Measurements from ENCODE around the gene HDAC11. TPM values are rescaled to one million over a fixed set of nuclear protein-coding genes. Genes with fewer than 3 reads are reported as not detected.

HDAC11 gene
- total and polyA plus RNA-seq, 9 of the 15 experiments (the other 6 are each of a cell fraction or from before 2014, with no cell fraction given): 0.60 to 6.0 (median 4.5) TPM

DNA sequence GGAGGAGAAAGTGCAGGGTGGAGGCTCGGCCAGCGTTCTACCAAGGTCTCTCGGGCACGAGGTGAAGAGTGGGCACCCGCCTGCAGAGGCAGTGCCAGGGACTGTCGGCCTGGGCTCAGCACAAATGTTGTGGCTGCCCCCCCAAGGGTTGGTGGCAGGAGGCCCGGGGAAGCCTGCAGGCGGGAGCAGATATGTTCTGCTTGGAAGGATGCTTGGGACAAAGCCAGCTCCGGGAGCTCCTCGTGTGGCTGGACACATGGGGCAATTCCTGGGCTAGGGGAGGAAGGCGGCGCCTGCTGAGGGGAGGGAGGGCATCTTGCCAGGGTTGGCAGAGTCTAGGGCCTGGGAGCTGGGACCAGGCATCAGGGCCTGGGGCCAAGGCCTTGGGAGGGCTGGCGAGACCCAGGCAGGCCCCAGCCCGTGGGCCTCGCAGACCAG is 38.4 kb downstream of the HDAC11 start:
- 5% methylated on average over 15 of the region's 15 CpGs for WGBS (ENCODE audit: insufficient coverage, low coverage, missing lambda C conversion rate)
- no peaks in the 10 kb centered on the region for H3K36me3 ChIP-seq (ENCODE audit: control insufficient read depth, insufficient read depth, low read length)
- no peak overlapping the region for H3K4me2 ChIP-seq (ENCODE audit: insufficient read depth, low read length)
- ATAC-seq (no peak), FAIRE-seq (no peak), DNase-seq (ENCODE audit: extremely low read depth in 1 of 4, low spot score in 3 of 4) (no peak)
- intact Hi-C loops (cut with micrococcal nuclease) (no loop called here), in situ Hi-C loops (cut with MboI) (no loop called here)
- H3K9me1 ChIP-seq (ENCODE audit: control insufficient read depth, insufficient read depth, low read length): no peaks in the 10 kb centered on the region
- no peak overlapping the region for H3K27ac ChIP-seq (ENCODE audit: extremely low read depth, low read depth, low read length)
- POLR2A ChIA-PET: interaction anchor here (0.9 kb wide), 1 partner anchor 12 kb away, joined by 5 read pairs; no protein-coding TSS in a partner anchor
- H3K4me3 ChIP-seq: no peak overlapping the region
- no peaks in the 10 kb centered on the region for H3K9me3 ChIP-seq (replicated peaks; ENCODE audit: control insufficient read depth, insufficient read depth, low read depth, low read length)
- peaks cover 61 to 76% of the 10 kb centered on the region in 2 experiments for H3K27me3 ChIP-seq (ENCODE audit: control insufficient read depth in 2 of 2, insufficient read depth in 2 of 2, low read length in 2 of 2)
- TF ChIP-seq NR4A1 (CRISPR knock-in tag; IDR thresholded peaks at IDR 0.05): no peak
- TF ChIP-seq NR4A1 (tag; IDR thresholded peaks at IDR 0.05): no peak
- no peak for TF ChIP-seq GATA2 (CRISPR knock-in tag; IDR thresholded peaks at IDR 0.05)
- no peak for TF ChIP-seq CBFB (CRISPR knock-in tag; IDR thresholded peaks at IDR 0.05)
- TF ChIP-seq, protein P1, sequence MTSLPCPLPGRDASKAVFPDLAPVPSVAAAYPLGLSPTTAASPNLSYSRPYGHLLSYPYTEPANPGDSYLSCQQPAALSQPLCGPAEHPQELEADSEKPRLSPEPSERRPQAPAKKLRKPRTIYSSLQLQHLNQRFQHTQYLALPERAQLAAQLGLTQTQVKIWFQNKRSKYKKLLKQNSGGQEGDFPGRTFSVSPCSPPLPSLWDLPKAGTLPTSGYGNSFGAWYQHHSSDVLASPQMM (CRISPR knock-in tag; IDR thresholded peaks at IDR 0.05): no peak
- TF ChIP-seq, protein P2, sequence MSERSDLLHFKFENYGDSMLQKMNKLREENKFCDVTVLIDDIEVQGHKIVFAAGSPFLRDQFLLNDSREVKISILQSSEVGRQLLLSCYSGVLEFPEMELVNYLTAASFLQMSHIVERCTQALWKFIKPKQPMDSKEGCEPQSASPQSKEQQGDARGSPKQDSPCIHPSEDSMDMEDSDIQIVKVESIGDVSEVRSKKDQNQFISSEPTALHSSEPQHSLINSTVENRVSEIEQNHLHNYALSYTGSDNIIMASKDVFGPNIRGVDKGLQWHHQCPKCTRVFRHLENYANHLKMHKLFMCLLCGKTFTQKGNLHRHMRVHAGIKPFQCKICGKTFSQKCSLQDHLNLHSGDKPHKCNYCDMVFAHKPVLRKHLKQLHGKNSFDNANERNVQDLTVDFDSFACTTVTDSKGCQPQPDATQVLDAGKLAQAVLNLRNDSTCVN (CRISPR knock-in tag; IDR thresholded peaks at IDR 0.05): no peak
- TF ChIP-seq, protein P3, sequence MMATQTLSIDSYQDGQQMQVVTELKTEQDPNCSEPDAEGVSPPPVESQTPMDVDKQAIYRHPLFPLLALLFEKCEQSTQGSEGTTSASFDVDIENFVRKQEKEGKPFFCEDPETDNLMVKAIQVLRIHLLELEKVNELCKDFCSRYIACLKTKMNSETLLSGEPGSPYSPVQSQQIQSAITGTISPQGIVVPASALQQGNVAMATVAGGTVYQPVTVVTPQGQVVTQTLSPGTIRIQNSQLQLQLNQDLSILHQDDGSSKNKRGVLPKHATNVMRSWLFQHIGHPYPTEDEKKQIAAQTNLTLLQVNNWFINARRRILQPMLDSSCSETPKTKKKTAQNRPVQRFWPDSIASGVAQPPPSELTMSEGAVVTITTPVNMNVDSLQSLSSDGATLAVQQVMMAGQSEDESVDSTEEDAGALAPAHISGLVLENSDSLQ (IDR thresholded peaks at IDR 0.05): no peak
- no peak for TF ChIP-seq ZNF584 (CRISPR knock-in tag; IDR thresholded peaks at IDR 0.05; ENCODE audit: low read depth)
- TF ChIP-seq ZZZ3 (IDR thresholded peaks at IDR 0.05): no peak
- no peak for TF ChIP-seq NONO (IDR thresholded peaks at IDR 0.05; ENCODE audit: low read depth in 2 of 2, low read length in 1 of 2)
- no peak for TF ChIP-seq ZNF431 (CRISPR knock-in tag; IDR thresholded peaks at IDR 0.05)
- TF ChIP-seq, protein P4, sequence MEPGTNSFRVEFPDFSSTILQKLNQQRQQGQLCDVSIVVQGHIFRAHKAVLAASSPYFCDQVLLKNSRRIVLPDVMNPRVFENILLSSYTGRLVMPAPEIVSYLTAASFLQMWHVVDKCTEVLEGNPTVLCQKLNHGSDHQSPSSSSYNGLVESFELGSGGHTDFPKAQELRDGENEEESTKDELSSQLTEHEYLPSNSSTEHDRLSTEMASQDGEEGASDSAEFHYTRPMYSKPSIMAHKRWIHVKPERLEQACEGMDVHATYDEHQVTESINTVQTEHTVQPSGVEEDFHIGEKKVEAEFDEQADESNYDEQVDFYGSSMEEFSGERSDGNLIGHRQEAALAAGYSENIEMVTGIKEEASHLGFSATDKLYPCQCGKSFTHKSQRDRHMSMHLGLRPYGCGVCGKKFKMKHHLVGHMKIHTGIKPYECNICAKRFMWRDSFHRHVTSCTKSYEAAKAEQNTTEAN (CRISPR knock-in tag; IDR thresholded peaks at IDR 0.05): no peak
- TF ChIP-seq TAF7 (tag; IDR thresholded peaks at IDR 0.05): no peak
- TF ChIP-seq KAT7 (CRISPR knock-in tag; IDR thresholded peaks at IDR 0.05; ENCODE audit: borderline replicate concordance): no peak
- TF ChIP-seq GTF2E2 (tag; IDR thresholded peaks at IDR 0.05): no peak
- H2AFZ ChIP-seq (ENCODE audit: low read depth, low read length): no peak overlapping the region
- no peak overlapping the region for H3K9ac ChIP-seq (ENCODE audit: insufficient read depth in 1 of 2, low read depth in 2 of 2, low read length in 2 of 2)
- no peaks in the 10 kb centered on the region for H3K79me2 ChIP-seq (ENCODE audit: control insufficient read depth, insufficient read depth, low read length)
- BruUV-seq (replicated peaks): no TSS peak
- CTCF ChIA-PET (ENCODE audit: low intra/inter-chr PET ratio): no interaction called here
- peaks cover 15% of the 10 kb centered on the region; the same call in 1 of the 2 replicates for H4K20me1 ChIP-seq (replicated peaks; ENCODE audit: control insufficient read depth, insufficient read depth, low read length)
- H3K4me1 ChIP-seq (replicated peaks in 1 of 2; ENCODE audit: control insufficient read depth in 2 of 2, insufficient read depth in 2 of 2, low read length in 2 of 2): peaks cover 0 to 20% of the 10 kb centered on the region in 2 experiments; a peak in 2 of 5 replicates

Measured in K562 (cell line).